GM21619 (cell line): Measurements from ENCODE around the gene GHITM.
A peak's percentile ranks its signal among the peaks of the same experiment; 100 is the strongest.
"Not testable (repeated sequence)": the region's sequence is repeated elsewhere in the genome, so short reads cannot be mapped to it uniquely, and the experiment has no call there.

ENCODE experiments used
- ATAC-seq: cut with Tn5 transposase; IDR thresholded peaks from one replicate; pipeline ENCODE4 v1.9.1; 2021; ENCODE audit not compliant: unreplicated experiment

GHITM gene

GRCh38 chr10:84147347-84147746, 8.0 kb downstream of the GHITM start:
- no peak for ATAC-seq

- ATAC-seq: peak; percentile 73
Observed at GRCh38 chr10:84148006-84148597, 8.8 kb downstream of the GHITM start.

GRCh38 chr10:84149854-84150253, 10.5 kb downstream of the GHITM start:
- ATAC-seq: no peak

GRCh38 chr10:84152769-84153168, 13.5 kb downstream of the GHITM start:
- ATAC-seq: no peak

- no peak for ATAC-seq
Observed at GRCh38 chr10:84155521-84155920, 16.2 kb downstream of the GHITM start.

- no peak for ATAC-seq
Observed at GRCh38 chr10:84156009-84156408, 16.7 kb downstream of the GHITM start.

GRCh38 chr10:84156768-84157167, 17.5 kb downstream of the GHITM start:
- ATAC-seq: no peak

GRCh38 chr10:84158061-84158460, 18.8 kb downstream of the GHITM start:
- ATAC-seq: no peak

GRCh38 chr10:84158550-84158949, 19.2 kb downstream of the GHITM start:
- ATAC-seq: no peak

- ATAC-seq: no peak
Observed at GRCh38 chr10:84159076-84159685, 19.9 kb downstream of the GHITM start.

- no peak for ATAC-seq
Observed at GRCh38 chr10:84160663-84161362, 21.5 kb downstream of the GHITM start.

- no peak for ATAC-seq
Observed at GRCh38 chr10:84163996-84164395, 24.7 kb downstream of the GHITM start.

- no peak for ATAC-seq
Observed at GRCh38 chr10:84164442-84164841, 25.1 kb downstream of the GHITM start.

- ATAC-seq: peak; percentile 54
Observed at GRCh38 chr10:84166620-84167288, 27.4 kb downstream of the GHITM start.

- ATAC-seq: peak; percentile 1
Observed at GRCh38 chr10:84167289-84167653, 28.0 kb downstream of the GHITM start.

GRCh38 chr10:84168382-84168781, 29.1 kb downstream of the GHITM start:
- ATAC-seq: not testable (repeated sequence)

GRCh38 chr10:84171237-84171636, 31.9 kb downstream of the GHITM start:
- ATAC-seq: not testable (repeated sequence)

- ATAC-seq: peak; percentile 24
Observed at GRCh38 chr10:84171700-84172466, 32.6 kb downstream of the GHITM start.

GRCh38 chr10:84172467-84173356, 33.4 kb downstream of the GHITM start:
- ATAC-seq: peak; percentile 50

- ATAC-seq: peak; percentile 44
Observed at GRCh38 chr10:84173501-84173929, 34.2 kb downstream of the GHITM start, which contains the start of gene GPR15LG. Gene GPR15LG (plus strand): TSS chr10:84173801. CDS start chr10:84173852, 51 bp downstream.
